HepG2 (cell line): ENCODE results near the gene FXYD1.

ENCODE experiments used
- CEBPB ChIP-seq: IDR thresholded peaks from 2 replicates; pipeline ENCODE4 v1.6.1; 2011; ENCODE audit warnings: low read depth, low read length, improper control_type of control experiment, borderline replicate concordance
- CTCF ChIP-seq: sonication (generic); formaldehyde crosslinking; IDR thresholded peaks from 2 replicates; pipeline ENCODE4 v1.5.0; 2020; ENCODE audit warnings: mild to moderate bottlenecking, missing genetic modification reagents, moderate library complexity
- HOXA7 ChIP-seq: sonication (generic); formaldehyde crosslinking; IDR thresholded peaks from 2 replicates; pipeline ENCODE4 v1.8.1; 2022; ENCODE audit warnings: mild to moderate bottlenecking, missing genetic modification reagents, moderate library complexity
- MXD4 ChIP-seq: IDR thresholded peaks from 2 replicates; pipeline ENCODE4 v1.6.1; 2016; ENCODE audit warnings: mild to moderate bottlenecking, missing biosample characterization, missing genetic modification reagents
- RNF2 ChIP-seq: fragments of 450-650 bp; conservative IDR thresholded peaks from 2 replicates; pipeline ENCODE4 v1.6.1; 2016; ENCODE audit warnings: low read depth

- TF ChIP-seq HOXA7 (CRISPR knock-in tag) (no peak), MXD4 (no peak), RNF2 (no peak), CEBPB (no peak), CTCF (CRISPR knock-in tag) (no peak)
Measured at GRCh38 chr19:35099897-35100275, 38.7 kb upstream of the FXYD1 start.
